ENCODE results near the gene FHIT. TPM values are rescaled to one million over a fixed set of nuclear protein-coding genes. Genes with fewer than 3 reads are reported as not detected.

FHIT gene
- total RNA-seq, 1 donor: 2.2 TPM

GRCh38 chr3:60303160-60303559, 948.1 kb downstream of the FHIT start:
- TF ChIP-seq CTCF (IDR thresholded peaks at IDR 0.05; ENCODE audit: insufficient read depth, low read depth, low read length): no peak
- no peak overlapping the region for H3K4me3 ChIP-seq (ENCODE audit: low read depth, low read length)
- DNase-seq (ENCODE audit: low read depth): peak; percentile 13

- DNase-seq (ENCODE audit: low read depth): peak; percentile 85
- TF ChIP-seq CTCF (IDR thresholded peaks at IDR 0.05; ENCODE audit: insufficient read depth, low read depth, low read length): no peak
- no peak overlapping the region for H3K4me3 ChIP-seq (ENCODE audit: low read depth, low read length)
Observed at GRCh38 chr3:60301142-60301541, 950.1 kb downstream of the FHIT start.

- no peak overlapping the region for H3K4me3 ChIP-seq (ENCODE audit: low read depth, low read length)
- TF ChIP-seq CTCF (IDR thresholded peaks at IDR 0.05; ENCODE audit: insufficient read depth, low read depth, low read length): no peak
- DNase-seq (ENCODE audit: low read depth): no peak
Observed at GRCh38 chr3:60298141-60298540, 953.1 kb downstream of the FHIT start.

- DNase-seq (ENCODE audit: low read depth): peak; percentile 70
- TF ChIP-seq CTCF (IDR thresholded peaks at IDR 0.05; ENCODE audit: insufficient read depth, low read depth, low read length): no peak
- no peak overlapping the region for H3K4me3 ChIP-seq (ENCODE audit: low read depth, low read length)
Observed at GRCh38 chr3:60294181-60294580, 957.1 kb downstream of the FHIT start.

- H3K4me3 ChIP-seq (ENCODE audit: low read depth, low read length): no peak overlapping the region
- no peak for DNase-seq (ENCODE audit: low read depth)
- no peak for TF ChIP-seq CTCF (IDR thresholded peaks at IDR 0.05; ENCODE audit: insufficient read depth, low read depth, low read length)
Observed at GRCh38 chr3:60291115-60291514, 960.1 kb downstream of the FHIT start.

- no peak overlapping the region for H3K4me3 ChIP-seq (ENCODE audit: low read depth, low read length)
- TF ChIP-seq CTCF (IDR thresholded peaks at IDR 0.05; ENCODE audit: insufficient read depth, low read depth, low read length): no peak
- no peak for DNase-seq (ENCODE audit: low read depth)
Observed at GRCh38 chr3:60290122-60290492, 961.1 kb downstream of the FHIT start.

GRCh38 chr3:60289341-60290121, 961.7 kb downstream of the FHIT start:
- DNase-seq (ENCODE audit: low read depth): peak; percentile 10
- TF ChIP-seq CTCF (IDR thresholded peaks at IDR 0.05; ENCODE audit: insufficient read depth, low read depth, low read length): no peak

More at GRCh38 chr3:60289341-60290121, 961.7 kb downstream of the FHIT start:
- no peak overlapping the region for H3K4me3 ChIP-seq (ENCODE audit: low read depth, low read length)

Data from fibroblast of villous mesenchyme (primary cell).